GM23338 (cell line): ENCODE data around the gene PELI1. TPM values are rescaled to one million over a fixed set of nuclear protein-coding genes. Genes with fewer than 3 reads are reported as not detected.

ENCODE experiments used
- ATAC-seq: fragments of 200-7000 bp; cut with Tn5 transposase; 3 replicates; pipeline ENCODE4 v1.9.1; 2020
- DNase-seq: peaks from one replicate; pipeline ENCODE4 v3.0.0-alpha.2; 2015; ENCODE audit warnings: low spot score
- H2AFZ ChIP-seq: fragments of 200-600 bp; sonication (generic); 2 replicates; pipeline ENCODE4 v1.8.0; 2016; ENCODE audit warnings: antibody characterized with exemption, mild to moderate bottlenecking, moderate library complexity
- H3F3A ChIP-seq: fragments of 200-600 bp; sonication (generic); replicated peaks from 2 replicates; pipeline ENCODE4 v1.8.0; 2017; ENCODE audit warnings: antibody characterized with exemption, mixed run types, low read depth
- H3K27ac ChIP-seq: fragments of 200-600 bp; sonication (generic); 2 replicates; pipeline ENCODE4 v1.6.1; 2016; ENCODE audit warnings: low read depth
- H3K27me3 ChIP-seq: fragments of 200-600 bp; sonication (generic); 2 replicates; pipeline ENCODE4 v1.8.0; 2016; ENCODE audit warnings: mild to moderate bottlenecking, mixed run types, moderate library complexity; ENCODE audit not compliant: insufficient read depth
- H3K36me3 ChIP-seq: fragments of 200-600 bp; sonication (generic); 2 replicates; pipeline ENCODE4 v1.8.0; 2016; ENCODE audit warnings: mild to moderate bottlenecking; ENCODE audit not compliant: insufficient read depth
- H3K4me1 ChIP-seq: fragments of 200-600 bp; sonication (generic); 2 replicates; pipeline ENCODE4 v1.8.0; 2016; ENCODE audit warnings: mild to moderate bottlenecking, moderate library complexity; ENCODE audit not compliant: insufficient read depth
- H3K4me2 ChIP-seq: fragments of 200-600 bp; sonication (generic); 2 replicates; pipeline ENCODE4 v1.7.1; 2017; ENCODE audit warnings: mixed run types
- H3K4me3 ChIP-seq: fragments of 200-600 bp; sonication (generic); 2 replicates; pipeline ENCODE4 v1.6.1; 2016; ENCODE audit warnings: mixed run types
- H3K79me2 ChIP-seq: fragments of 200-600 bp; sonication (generic); replicated peaks from 2 replicates; pipeline ENCODE4 v1.8.0; 2017; ENCODE audit warnings: mild to moderate bottlenecking; ENCODE audit not compliant: insufficient read depth
- H3K9me2 ChIP-seq: fragments of 200-600 bp; sonication (generic); 2 replicates; pipeline ENCODE4 v1.8.0; 2017; ENCODE audit not compliant: insufficient read depth
- H4K20me1 ChIP-seq: fragments of 200-600 bp; sonication (generic); replicated peaks from 2 replicates; pipeline ENCODE4 v1.8.0; 2017; ENCODE audit warnings: mild to moderate bottlenecking; ENCODE audit not compliant: insufficient read depth
- H3K27ac Mint-ChIP-seq: 2 replicates; pipeline ENCODE4 v1.8.0; 2020; ENCODE audit warnings: inconsistent platforms, mild to moderate bottlenecking, moderate library complexity, mixed read lengths
- H3K27me3 Mint-ChIP-seq: 3 replicates; pipeline ENCODE4 v1.8.0; 2022; ENCODE audit warnings: low read depth, mild to moderate bottlenecking, moderate library complexity, mixed read lengths, inconsistent platforms; ENCODE audit not compliant: insufficient read depth, poor library complexity
- H3K36me3 Mint-ChIP-seq: 3 replicates; pipeline ENCODE4 v1.8.0; 2021; ENCODE audit warnings: low read depth, mild to moderate bottlenecking, inconsistent platforms, moderate library complexity, mixed read lengths
- H3K4me1 Mint-ChIP-seq: 3 replicates; pipeline ENCODE4 v1.8.0; 2020; ENCODE audit warnings: mild to moderate bottlenecking, inconsistent platforms, mixed read lengths
- H3K4me3 Mint-ChIP-seq: 3 replicates; pipeline ENCODE4 v1.8.0; 2021; ENCODE audit warnings: moderate library complexity, mild to moderate bottlenecking, inconsistent platforms, mixed read lengths
- H3K9me3 Mint-ChIP-seq: 3 replicates; pipeline ENCODE4 v1.8.0; 2020; ENCODE audit warnings: moderate library complexity, mild to moderate bottlenecking, inconsistent platforms, mixed read lengths
- CREB1 ChIP-seq: fragments of 250-450 bp; sonication (Bioruptor Pico); IDR thresholded peaks from 2 replicates; pipeline ENCODE4 v1.5.0; 2020; ENCODE audit warnings: low read depth, mild to moderate bottlenecking, moderate library complexity
- CTCF ChIP-seq, 2 experiments: fragments of 200-600 bp in 1 of 2; sonication (generic) in 1 of 2; conservative IDR thresholded peaks; 2 replicates each; pipeline versions ENCODE4 v1.5.1 to v1.6.1; 2016 to 2017; ENCODE audit warnings: antibody characterized with exemption in 2 of 2, low read depth in 2 of 2, mild to moderate bottlenecking in 2 of 2, moderate library complexity in 1 of 2
- ETS1 ChIP-seq: IDR thresholded peaks from 2 replicates; pipeline ENCODE4 v1.6.1; 2016; ENCODE audit warnings: antibody characterized with exemption
- EZH2phosphoT487 ChIP-seq: fragments of 200-600 bp; sonication (generic); IDR thresholded peaks from one replicate; pipeline ENCODE4 v1.8.1; 2018; ENCODE audit warnings: antibody characterized with exemption; ENCODE audit not compliant: unreplicated experiment
- JUNB ChIP-seq: IDR thresholded peaks from one replicate; pipeline ENCODE4 v1.6.1; 2016; ENCODE audit warnings: antibody characterized with exemption; ENCODE audit not compliant: unreplicated experiment
- NANOG ChIP-seq: IDR thresholded peaks from 2 replicates; pipeline ENCODE4 v1.6.1; 2016; ENCODE audit warnings: antibody characterized with exemption, borderline replicate concordance
- POLR2AphosphoS5 ChIP-seq: IDR thresholded peaks from 2 replicates; pipeline ENCODE4 v1.6.1; 2016; ENCODE audit warnings: antibody characterized with exemption, low read depth
- REST ChIP-seq: IDR thresholded peaks from one replicate; pipeline ENCODE4 v1.6.1; 2018; ENCODE audit warnings: antibody characterized with exemption; ENCODE audit not compliant: unreplicated experiment
- STAT1 ChIP-seq: IDR thresholded peaks from one replicate; pipeline ENCODE4 v1.6.1; 2016; ENCODE audit warnings: antibody characterized with exemption; ENCODE audit not compliant: unreplicated experiment
- ZNF114 ChIP-seq: fragments of 250-450 bp; sonication (Bioruptor Pico); IDR thresholded peaks from 2 replicates; pipeline ENCODE4 v1.5.0; 2020; ENCODE audit warnings: mild to moderate bottlenecking, moderate library complexity
- ZNF331 ChIP-seq: fragments of 250-450 bp; sonication (Bioruptor Pico); IDR thresholded peaks from 2 replicates; pipeline ENCODE4 v1.5.0; 2020; ENCODE audit warnings: low read depth, mild to moderate bottlenecking, moderate library complexity
- ZNF462 ChIP-seq: fragments of 250-450 bp; sonication (Bioruptor Pico); IDR thresholded peaks from 2 replicates; pipeline ENCODE4 v1.5.0; 2020; ENCODE audit warnings: mild to moderate bottlenecking, moderate library complexity
- polyA plus RNA-seq: library from polyadenylated mRNA; unstranded; fragments of >200 nt; fragmentation: Nextera tagmentation; extraction: Ambion mirVana; gene quantifications from 2 replicates; pipeline ENCODE4 v1.2.1, GENCODE V29; 2016
- total RNA-seq: library from RNA; depleted of rRNA; stranded (reverse); fragments of >200 nt; shearing (Covaris generic); gene quantifications from 2 replicates; pipeline ENCODE4 v1.2.3, GENCODE V29; 2014

The PELI1 gene
- total and polyA plus RNA-seq, 2 experiments from 2014 or later, result 32.4 to 61.8 TPM

GRCh38 chr2:64093341-64093740 is 50.9 kb downstream of the PELI1 start:
- Mint-ChIP-seq H3K4me3 (no peak overlapping the region), H3K36me3 (peaks cover 47% of the 10 kb centered on the region), H3K9me3 (no peaks in the 10 kb centered on the region), H3K27ac (no peak overlapping the region), H3K4me1 (peaks cover 25% of the 10 kb centered on the region), H3K27me3 (peaks cover 2% of the 10 kb centered on the region)
- peaks cover 11% of the 10 kb centered on the region; the same call in 1 of the 2 replicates for H3F3A ChIP-seq
- ATAC-seq (no peak), DNase-seq (no peak)
- H4K20me1 ChIP-seq, result no peaks in the 10 kb centered on the region; the same call in 1 of the 2 replicates
- TF ChIP-seq POLR2AphosphoS5 (no peak), CREB1 (no peak), ZNF331 (CRISPR knock-in tag) (no peak), EZH2phosphoT487 (no peak), ETS1 (no peak), JUNB (no peak), NANOG (no peak), STAT1 (no peak), ZNF462 (CRISPR knock-in tag) (no peak), REST (no peak), CTCF (conservative IDR thresholded peaks at IDR 0.05; ENCODE audit: low read depth in 2 of 2) (no peak), ZNF114 (CRISPR knock-in tag) (no peak)
- H3K4me2 ChIP-seq, result no peak overlapping the region
- no peak overlapping the region for H3K27ac ChIP-seq
- no peaks in the 10 kb centered on the region for H3K9me2 ChIP-seq
- H3K4me3 ChIP-seq, result no peak overlapping the region
- H3K27me3 ChIP-seq, result no peaks in the 10 kb centered on the region
- H3K79me2 ChIP-seq, result no peaks in the 10 kb centered on the region
- no peak overlapping the region for H2AFZ ChIP-seq
- no peaks in the 10 kb centered on the region for H3K4me1 ChIP-seq
- H3K36me3 ChIP-seq, result peaks cover 44% of the 10 kb centered on the region
